ENCODE measurements around the gene RPL10.

The RPL10 gene

DNA sequence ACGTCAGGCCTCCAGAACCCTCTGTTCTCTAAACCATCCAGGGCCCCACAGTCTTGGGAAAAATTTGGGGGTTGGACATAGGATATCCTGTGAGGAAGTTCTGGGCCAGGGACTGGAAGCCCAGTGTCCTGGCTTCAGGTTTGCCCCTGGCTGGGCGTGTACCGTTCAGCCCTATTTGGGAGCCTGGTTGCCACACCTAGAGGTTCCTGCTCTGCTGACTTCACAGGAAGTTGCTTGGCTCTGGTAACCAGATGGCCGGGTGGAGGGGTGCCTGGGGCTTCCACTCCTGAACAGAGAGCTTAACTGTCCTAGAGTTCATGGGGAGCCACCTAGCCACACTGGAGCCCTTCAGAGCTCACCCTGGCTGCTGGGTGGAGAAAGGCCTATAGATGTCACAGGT, 14.3 kb downstream of the RPL10 start:
- DNase-seq (ENCODE audit: low spot score) = peak; percentile 18
- TF ChIP-seq, protein P1, sequence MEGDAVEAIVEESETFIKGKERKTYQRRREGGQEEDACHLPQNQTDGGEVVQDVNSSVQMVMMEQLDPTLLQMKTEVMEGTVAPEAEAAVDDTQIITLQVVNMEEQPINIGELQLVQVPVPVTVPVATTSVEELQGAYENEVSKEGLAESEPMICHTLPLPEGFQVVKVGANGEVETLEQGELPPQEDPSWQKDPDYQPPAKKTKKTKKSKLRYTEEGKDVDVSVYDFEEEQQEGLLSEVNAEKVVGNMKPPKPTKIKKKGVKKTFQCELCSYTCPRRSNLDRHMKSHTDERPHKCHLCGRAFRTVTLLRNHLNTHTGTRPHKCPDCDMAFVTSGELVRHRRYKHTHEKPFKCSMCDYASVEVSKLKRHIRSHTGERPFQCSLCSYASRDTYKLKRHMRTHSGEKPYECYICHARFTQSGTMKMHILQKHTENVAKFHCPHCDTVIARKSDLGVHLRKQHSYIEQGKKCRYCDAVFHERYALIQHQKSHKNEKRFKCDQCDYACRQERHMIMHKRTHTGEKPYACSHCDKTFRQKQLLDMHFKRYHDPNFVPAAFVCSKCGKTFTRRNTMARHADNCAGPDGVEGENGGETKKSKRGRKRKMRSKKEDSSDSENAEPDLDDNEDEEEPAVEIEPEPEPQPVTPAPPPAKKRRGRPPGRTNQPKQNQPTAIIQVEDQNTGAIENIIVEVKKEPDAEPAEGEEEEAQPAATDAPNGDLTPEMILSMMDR (IDR thresholded peaks at IDR 0.05; ENCODE audit: extremely low read depth, missing control alignments) = no peak

DNA sequence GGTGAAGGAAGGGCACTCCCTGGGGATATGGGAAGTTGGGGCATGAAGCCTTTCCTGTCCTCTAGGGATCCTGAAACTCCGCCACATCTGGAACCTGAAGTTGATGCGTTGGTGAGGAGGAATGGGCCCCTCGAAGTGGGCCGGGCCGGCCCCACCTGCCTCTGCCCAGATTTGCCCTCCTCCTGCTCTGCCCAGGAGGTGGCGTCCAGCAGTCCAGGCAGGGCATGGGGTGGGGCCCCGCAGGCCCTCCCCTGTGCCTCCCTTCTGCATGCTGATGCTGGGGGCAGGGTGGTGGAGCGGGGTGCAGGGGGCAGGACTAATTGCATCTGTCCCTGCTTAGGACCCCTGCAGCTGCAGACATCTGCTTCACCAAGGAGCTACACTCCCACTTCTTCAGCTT, 15.0 kb downstream of the RPL10 start:
- no peak for DNase-seq (ENCODE audit: low spot score)
- TF ChIP-seq, protein P1 (IDR thresholded peaks at IDR 0.05; ENCODE audit: extremely low read depth, missing control alignments) = no peak

- TF ChIP-seq, protein P1 (IDR thresholded peaks at IDR 0.05; ENCODE audit: extremely low read depth, missing control alignments) = no peak
- DNase-seq (ENCODE audit: low spot score) = no peak
These were observed 19.0 kb downstream of the RPL10 start for GRCh38 chrX:154417157-154417556.

DNA sequence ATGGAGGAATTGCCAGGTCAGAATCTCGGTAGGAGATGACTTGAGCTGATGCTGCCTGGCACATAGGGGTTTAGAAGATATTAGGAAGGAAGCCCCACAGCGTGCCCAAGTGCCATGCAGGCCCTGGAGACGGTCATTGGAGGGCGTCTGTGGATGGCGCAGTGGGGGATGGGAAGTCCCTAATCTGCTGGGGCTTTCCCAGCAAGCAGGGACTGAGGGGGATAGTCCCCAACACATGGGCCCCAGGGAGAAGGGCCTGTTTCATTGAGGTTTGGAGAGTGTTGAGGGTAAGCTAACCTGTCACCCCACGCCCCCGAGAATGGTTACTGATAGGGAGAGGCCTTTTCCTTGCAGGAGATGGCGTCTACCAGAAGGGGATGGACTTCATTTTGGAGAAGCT, 21.0 kb downstream of the RPL10 start:
- TF ChIP-seq, protein P1 (IDR thresholded peaks at IDR 0.05; ENCODE audit: extremely low read depth, missing control alignments) = no peak
- no peak for DNase-seq (ENCODE audit: low spot score)

- DNase-seq (ENCODE audit: low spot score) = no peak
- TF ChIP-seq, protein P1 (IDR thresholded peaks at IDR 0.05; ENCODE audit: extremely low read depth, missing control alignments) = no peak
These were observed 21.7 kb downstream of the RPL10 start for GRCh38 chrX:154419688-154420401.

DNA sequence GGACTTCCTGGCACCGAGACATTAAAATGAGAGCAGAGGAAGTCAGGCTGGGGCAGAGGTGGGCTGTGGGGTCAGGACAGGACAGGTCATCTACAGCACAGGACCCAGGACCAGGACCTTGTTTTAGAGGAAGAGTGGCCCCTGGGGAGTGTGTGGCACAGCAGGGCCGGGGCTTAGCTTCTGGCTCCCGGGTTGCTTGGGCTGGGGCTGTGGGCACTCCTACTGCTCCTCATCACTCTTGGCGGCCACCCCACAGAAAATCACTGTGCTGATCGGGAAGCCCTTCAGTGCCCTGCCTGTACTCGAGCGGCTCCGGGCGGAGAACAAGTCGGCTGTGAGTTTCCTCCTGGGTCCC, 22.2 kb downstream of the RPL10 start:
- DNase-seq (ENCODE audit: low spot score) = no peak
- TF ChIP-seq, protein P1 (IDR thresholded peaks at IDR 0.05; ENCODE audit: extremely low read depth, missing control alignments) = no peak

DNA sequence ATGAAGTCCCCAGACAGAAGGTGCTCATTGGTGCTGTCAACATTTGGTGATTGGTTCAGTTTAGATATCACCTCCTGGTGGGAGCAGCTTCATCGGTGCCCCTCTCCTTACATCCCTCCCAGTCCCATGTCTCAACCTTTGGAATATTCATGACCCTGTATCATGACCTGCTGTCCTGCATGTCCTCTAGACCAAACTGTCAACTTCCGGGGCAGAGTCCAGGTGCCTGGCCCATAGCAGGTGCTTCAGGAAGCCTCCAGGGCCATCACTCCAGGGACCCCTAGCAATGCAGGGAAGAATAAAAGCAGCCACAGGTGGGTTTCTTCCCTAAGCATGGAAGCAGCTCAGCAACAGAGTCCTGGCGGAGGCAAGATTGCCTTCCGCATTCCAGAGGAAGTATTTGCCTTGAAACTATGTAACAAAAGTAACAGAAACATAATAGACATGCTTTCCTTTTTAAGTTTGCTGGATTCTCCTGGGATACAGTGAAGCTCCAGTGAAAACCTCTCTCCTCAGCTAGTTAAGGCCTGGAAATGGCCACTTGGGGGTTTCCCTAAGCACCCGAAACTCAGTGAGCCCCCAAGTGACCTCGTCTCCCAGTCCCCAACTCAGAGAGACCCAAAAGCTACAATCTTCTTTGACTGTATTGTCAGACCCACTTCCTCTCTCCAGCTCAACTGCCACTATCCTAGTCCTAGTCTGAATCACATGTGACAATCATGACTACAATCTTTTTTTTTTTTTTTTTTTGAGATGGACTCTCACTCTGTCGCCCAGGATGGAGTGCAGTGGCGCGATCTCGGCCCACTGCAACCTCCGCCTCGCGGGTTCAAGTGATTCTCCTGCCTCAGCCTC, 29.0 kb downstream of the RPL10 start:
- TF ChIP-seq, protein P1 (IDR thresholded peaks at IDR 0.05; ENCODE audit: extremely low read depth, missing control alignments) = no peak
- DNase-seq (ENCODE audit: low spot score) = no peak
